CD14-positive monocyte (primary cell): Measurements from ENCODE around the gene ISL1. TPM values are rescaled to one million over a fixed set of nuclear protein-coding genes. Genes with fewer than 3 reads are reported as not detected.

Source experiments
- DNase-seq, 3 donors: peaks; one replicate each; pipeline ENCODE4 v3.0.0-alpha.2; 2011 to 2022
- H2AFZ ChIP-seq: 2 replicates; pipeline ENCODE4 v1.6.0; 2012; ENCODE audit warnings: mild to moderate bottlenecking, low read depth, low read length, inconsistent platforms; ENCODE audit not compliant: insufficient read depth, poor library complexity, severe bottlenecking
- H3K27ac ChIP-seq, 2 donors: 1 replicate in 1 of 2; 2 replicates in 1 of 2; pipeline ENCODE4 v1.5.1; 2012 to 2013; ENCODE audit warnings: low read length in 2 of 2, control low read depth in 1 of 2, inconsistent platforms in 1 of 2, low read depth in 1 of 2, mild to moderate bottlenecking in 1 of 2
- H3K27me3 ChIP-seq, 2 donors: one replicate each; pipeline versions ENCODE4 v1.6.0 to v1.6.1; 2011 to 2013; ENCODE audit warnings: low read length in 2 of 2; ENCODE audit not compliant: control insufficient read depth in 2 of 2, insufficient read depth in 2 of 2
- H3K36me3 ChIP-seq, 2 donors: replicated peaks in 1 of 2; 1 replicate in 1 of 2; 2 replicates in 1 of 2; pipeline versions ENCODE4 v1.5.1 to v1.6.1; 2012 to 2013; ENCODE audit warnings: low read length in 2 of 2, control low read depth in 1 of 2, inconsistent platforms in 1 of 2, mild to moderate bottlenecking in 1 of 2; ENCODE audit not compliant: insufficient read depth in 2 of 2, control insufficient read depth in 1 of 2
- H3K4me1 ChIP-seq, 2 donors: 1 replicate in 1 of 2; 2 replicates in 1 of 2; pipeline versions ENCODE4 v1.5.1 to v1.6.1; 2012 to 2013; ENCODE audit warnings: low read length in 2 of 2, control low read depth in 1 of 2, inconsistent platforms in 1 of 2, mild to moderate bottlenecking in 1 of 2, moderate library complexity in 1 of 2; ENCODE audit not compliant: insufficient read depth in 2 of 2, control insufficient read depth in 1 of 2
- H3K4me2 ChIP-seq: replicated peaks from 2 replicates; pipeline ENCODE3; 2012; ENCODE audit warnings: low read length, moderate library complexity, mild to moderate bottlenecking; ENCODE audit not compliant: poor library complexity, severe bottlenecking; ENCODE audit errors: extremely low read depth
- H3K4me3 ChIP-seq, 3 experiments: fragments of 200-600 bp in 1 of 3; sonication (generic) in 1 of 3; replicated peaks in 1 of 3; 1 replicate in 2 of 3; 2 replicates in 1 of 3; pipeline ENCODE4 v1.5.1; 2011 to 2013; ENCODE audit warnings: low read length in 3 of 3, mild to moderate bottlenecking in 3 of 3, control low read depth in 2 of 3, low read depth in 2 of 3, inconsistent platforms in 1 of 3, moderate library complexity in 1 of 3
- H3K79me2 ChIP-seq: 2 replicates; pipeline ENCODE4 v1.6.0; 2012; ENCODE audit warnings: mild to moderate bottlenecking, control low read depth, inconsistent platforms, low read length, moderate library complexity; ENCODE audit not compliant: insufficient read depth
- H3K9ac ChIP-seq: 2 replicates; pipeline ENCODE4 v1.6.0; 2017; ENCODE audit warnings: low read length, mild to moderate bottlenecking; ENCODE audit not compliant: insufficient read depth, poor library complexity, severe bottlenecking
- H3K9me3 ChIP-seq, 2 donors: replicated peaks in 1 of 2; 1 replicate in 1 of 2; 2 replicates in 1 of 2; pipeline versions ENCODE4 v1.5.1 to v1.6.1; 2012 to 2013; ENCODE audit warnings: low read length in 2 of 2, control low read depth in 1 of 2; ENCODE audit not compliant: control insufficient read depth in 1 of 2, insufficient read depth in 1 of 2
- H4K20me1 ChIP-seq: 2 replicates; pipeline ENCODE4 v1.6.0; 2012; ENCODE audit warnings: mild to moderate bottlenecking, low read length, control low read depth, moderate library complexity; ENCODE audit not compliant: insufficient read depth
- H3K27ac Mint-ChIP-seq, 7 donors: one replicate each; pipeline ENCODE4 v1.8.0; 2020; ENCODE audit warnings: mild to moderate bottlenecking in 7 of 7, mixed read lengths in 7 of 7, moderate library complexity in 6 of 7, inconsistent platforms in 2 of 7
- H3K27me3 Mint-ChIP-seq, 3 donors: one replicate each; pipeline ENCODE4 v1.8.0; 2021 to 2022; ENCODE audit warnings: low read depth in 3 of 3, mild to moderate bottlenecking in 3 of 3, mixed read lengths in 3 of 3, moderate library complexity in 3 of 3, inconsistent platforms in 1 of 3
- H3K36me3 Mint-ChIP-seq, 2 donors: one replicate each; pipeline ENCODE4 v1.8.0; 2020; ENCODE audit warnings: mixed read lengths in 2 of 2, inconsistent platforms in 1 of 2, mild to moderate bottlenecking in 1 of 2
- H3K4me1 Mint-ChIP-seq: one replicate; pipeline ENCODE4 v1.8.0; 2020; ENCODE audit warnings: mild to moderate bottlenecking, mixed read lengths
- H3K4me3 Mint-ChIP-seq, 2 donors: one replicate each; pipeline ENCODE4 v1.8.0; 2020; ENCODE audit warnings: mild to moderate bottlenecking in 2 of 2, mixed read lengths in 2 of 2, moderate library complexity in 1 of 2
- H3K9me3 Mint-ChIP-seq, 7 donors: one replicate each; pipeline ENCODE4 v1.8.0; 2020 to 2022; ENCODE audit warnings: mixed read lengths in 7 of 7, mild to moderate bottlenecking in 6 of 7, moderate library complexity in 6 of 7, inconsistent platforms in 2 of 7
- WGBS: methylation state at CpG from one replicate; pipeline ENCODE4 v1.1.5; 2013; ENCODE audit warnings: missing lambda C conversion rate; ENCODE audit not compliant: insufficient coverage; 5-methylcytosine and 5-hydroxymethylcytosine counted together
- intact Hi-C, 2 donors: fragments of 100-400 bp; cut with micrococcal nuclease; formaldehyde crosslinking; loops; one replicate each; pipeline versions ENCODE4 v1.15.0 to v1.15.1; 2023
- polyA plus RNA-seq, 3 donors: library from polyadenylated mRNA; depleted of rRNA in 1 of 3; unstranded in 2 of 3; stranded (reverse) in 1 of 3; fragments of 300-500 nt in 2 of 3; fragments of >200 nt in 1 of 3; fragmentation: Illumina TruSeq in 2 of 3; gene quantifications; 1 replicate in 2 of 3; 2 replicates in 1 of 3; pipeline ENCODE4 v1.2.3, GENCODE V29; 2012 to 2021
- TF ChIP-seq, protein P1 (sequence below): fragments of 200-600 bp; IDR thresholded peaks from one replicate; pipeline ENCODE4 v1.8.0; 2022; ENCODE audit warnings: antibody characterized with exemption, mild to moderate bottlenecking

The ISL1 gene
- polyA plus RNA-seq, 3 donors: not detected

DNA sequence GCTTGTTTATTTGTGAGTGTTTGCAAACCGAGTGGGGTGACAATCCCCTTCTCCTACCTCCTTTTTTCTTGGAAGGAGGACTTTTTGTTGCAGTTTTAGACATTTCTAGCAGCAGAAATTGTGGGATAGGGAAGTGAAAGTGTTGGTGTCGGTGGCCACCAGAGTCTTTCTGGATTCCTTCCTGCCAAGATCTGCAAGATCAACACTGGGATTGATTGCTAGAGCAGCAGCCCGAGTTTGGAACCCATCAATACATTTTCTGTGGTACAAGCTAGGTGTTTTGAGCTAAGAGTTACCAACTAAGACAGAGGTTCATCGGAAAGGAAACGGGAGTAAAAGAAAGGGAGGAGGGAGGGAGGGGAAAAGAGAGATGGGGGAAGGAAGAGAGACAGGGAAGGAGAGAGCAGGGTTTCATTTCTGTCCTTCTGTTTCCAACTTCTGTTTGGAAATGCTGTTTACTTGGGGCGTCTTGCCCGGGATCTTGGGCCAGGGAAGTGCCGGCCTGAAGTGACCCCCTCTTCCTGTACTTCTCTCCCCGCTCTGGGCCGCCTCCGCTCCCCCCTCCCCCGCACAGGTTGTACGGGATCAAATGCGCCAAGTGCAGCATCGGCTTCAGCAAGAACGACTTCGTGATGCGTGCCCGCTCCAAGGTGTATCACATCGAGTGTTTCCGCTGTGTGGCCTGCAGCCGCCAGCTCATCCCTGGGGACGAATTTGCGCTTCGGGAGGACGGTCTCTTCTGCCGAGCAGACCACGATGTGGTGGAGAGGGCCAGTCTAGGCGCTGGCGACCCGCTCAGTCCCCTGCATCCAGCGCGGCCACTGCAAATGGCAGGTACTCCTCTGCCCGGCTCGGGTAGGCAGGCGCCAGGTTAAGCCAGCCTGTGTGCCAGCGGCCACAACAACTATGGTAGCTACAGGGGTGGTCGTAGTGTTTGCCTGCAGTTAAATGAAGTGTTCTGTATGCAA is 4.0 kb downstream of the ISL1 start:
- no peaks in the 10 kb centered on the region for H3K4me1 ChIP-seq
- no peak overlapping the region for H3K27ac ChIP-seq
- H3K79me2 ChIP-seq: no peaks in the 10 kb centered on the region
- TF ChIP-seq, protein P1, sequence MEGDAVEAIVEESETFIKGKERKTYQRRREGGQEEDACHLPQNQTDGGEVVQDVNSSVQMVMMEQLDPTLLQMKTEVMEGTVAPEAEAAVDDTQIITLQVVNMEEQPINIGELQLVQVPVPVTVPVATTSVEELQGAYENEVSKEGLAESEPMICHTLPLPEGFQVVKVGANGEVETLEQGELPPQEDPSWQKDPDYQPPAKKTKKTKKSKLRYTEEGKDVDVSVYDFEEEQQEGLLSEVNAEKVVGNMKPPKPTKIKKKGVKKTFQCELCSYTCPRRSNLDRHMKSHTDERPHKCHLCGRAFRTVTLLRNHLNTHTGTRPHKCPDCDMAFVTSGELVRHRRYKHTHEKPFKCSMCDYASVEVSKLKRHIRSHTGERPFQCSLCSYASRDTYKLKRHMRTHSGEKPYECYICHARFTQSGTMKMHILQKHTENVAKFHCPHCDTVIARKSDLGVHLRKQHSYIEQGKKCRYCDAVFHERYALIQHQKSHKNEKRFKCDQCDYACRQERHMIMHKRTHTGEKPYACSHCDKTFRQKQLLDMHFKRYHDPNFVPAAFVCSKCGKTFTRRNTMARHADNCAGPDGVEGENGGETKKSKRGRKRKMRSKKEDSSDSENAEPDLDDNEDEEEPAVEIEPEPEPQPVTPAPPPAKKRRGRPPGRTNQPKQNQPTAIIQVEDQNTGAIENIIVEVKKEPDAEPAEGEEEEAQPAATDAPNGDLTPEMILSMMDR: no peak
- 5% methylated on average over 33 of the region's 38 CpGs for WGBS
- H3K4me2 ChIP-seq: peak overlapping the region; percentile 23
- Mint-ChIP-seq H3K9me3 (peaks cover 2 to 52% (median 32%) of the 10 kb centered on the region in 7 donors), H3K27ac (peak overlapping the region in 1 of 7 donors; percentile 61), H3K4me1 (peaks cover 4% of the 10 kb centered on the region), H3K4me3 (peak overlapping the region in 1 of 2 donors; percentile 88), H3K36me3 (peaks cover 0 to 2% of the 10 kb centered on the region in 2 donors), H3K27me3 (peaks cover 84 to 94% (median 90%) of the 10 kb centered on the region in 3 donors)
- H3K9me3 ChIP-seq: peaks cover 23 to 71% of the 10 kb centered on the region in 2 donors
- DNase-seq: no peak
- H3K4me3 ChIP-seq: no peak overlapping the region
- H2AFZ ChIP-seq: no peak overlapping the region
- peaks cover 72 to 96% of the 10 kb centered on the region in 2 donors for H3K27me3 ChIP-seq
- H3K36me3 ChIP-seq: no peaks in the 10 kb centered on the region
- intact Hi-C loops: no loop called here
- no peaks in the 10 kb centered on the region for H4K20me1 ChIP-seq
- no peak overlapping the region for H3K9ac ChIP-seq

GRCh38 chr5:51387884-51388275 is 4.6 kb downstream of the ISL1 start:
- WGBS: 30% methylated on average over 2 of the region's 10 CpGs
- no peak overlapping the region for H3K27ac Mint-ChIP-seq

More at GRCh38 chr5:51387884-51388275, 4.6 kb downstream of the ISL1 start:
- H2AFZ ChIP-seq: no peak overlapping the region
- H3K9me3 ChIP-seq: peaks cover 20 to 65% of the 10 kb centered on the region in 2 donors
- no peaks in the 10 kb centered on the region for H3K4me1 ChIP-seq
- no peak for DNase-seq
- Mint-ChIP-seq H3K9me3 (peaks cover 2 to 50% (median 29%) of the 10 kb centered on the region in 7 donors), H3K4me1 (peaks cover 4% of the 10 kb centered on the region), H3K27me3 (peaks cover 79 to 92% (median 88%) of the 10 kb centered on the region in 3 donors), H3K4me3 (peak overlapping the region in 1 of 2 donors; percentile 88), H3K36me3 (peaks cover 0 to 2% of the 10 kb centered on the region in 2 donors)
- no peak overlapping the region for H3K27ac ChIP-seq
- TF ChIP-seq, protein P1: no peak
- H3K4me3 ChIP-seq: no peak overlapping the region
- H3K27me3 ChIP-seq: peaks cover 66 to 94% of the 10 kb centered on the region in 2 donors
- no peaks in the 10 kb centered on the region for H3K79me2 ChIP-seq
- intact Hi-C loops: no loop called here
- no peak overlapping the region for H3K9ac ChIP-seq
- no peaks in the 10 kb centered on the region for H4K20me1 ChIP-seq
- no peak overlapping the region for H3K4me2 ChIP-seq
- H3K36me3 ChIP-seq: no peaks in the 10 kb centered on the region
